ENCODE data around the gene TMEM39B.

- TF ChIP-seq CTCF (IDR thresholded peaks at IDR 0.05; ENCODE audit: low read length) (no peak), EZH2 (optimal IDR thresholded peaks at IDR 0.05; ENCODE audit: low read depth, low read length) (no peak)
Observed at GRCh38 chr1:32105338-32105737, 32.6 kb downstream of the TMEM39B start.

Data from MM.1S (cell line).